Muscle layer of duodenum (tissue), 2 donors: Measurements from ENCODE around the gene PRKX.
"Not testable (repeated sequence)": the region's sequence is repeated elsewhere in the genome, so short reads cannot be mapped to it uniquely, and the experiment has no call there.

ENCODE experiments used
- H3K27ac ChIP-seq: one replicate; pipeline ENCODE4 v1.7.0; 2013; ENCODE audit warnings: mild to moderate bottlenecking, low read length
- H3K27me3 ChIP-seq: one replicate; pipeline ENCODE4 v1.7.0; 2013; ENCODE audit warnings: low read depth, mild to moderate bottlenecking, control low read depth, low read length
- H3K36me3 ChIP-seq, 2 donors: one replicate each; pipeline ENCODE4 v1.7.0; 2013; ENCODE audit warnings: low read length in 2 of 2, control low read depth in 1 of 2, mild to moderate bottlenecking in 1 of 2; ENCODE audit not compliant: insufficient read depth in 2 of 2, control insufficient read depth in 1 of 2
- H3K4me1 ChIP-seq, 2 donors: one replicate each; pipeline ENCODE4 v1.7.0; 2013; ENCODE audit warnings: low read length in 2 of 2, mild to moderate bottlenecking in 2 of 2, control low read depth in 1 of 2, moderate library complexity in 1 of 2; ENCODE audit not compliant: insufficient read depth in 2 of 2, control insufficient read depth in 1 of 2
- H3K4me3 ChIP-seq, 2 donors: one replicate each; pipeline ENCODE4 v1.7.0; 2013; ENCODE audit warnings: low read length in 2 of 2, low read depth in 1 of 2, mild to moderate bottlenecking in 1 of 2
- H3K9me3 ChIP-seq, 2 donors: one replicate each; pipeline ENCODE4 v1.7.0; 2013; ENCODE audit warnings: low read length in 2 of 2, control low read depth in 1 of 2, mild to moderate bottlenecking in 1 of 2; ENCODE audit not compliant: control insufficient read depth in 1 of 2
- donor health status: healthy.

Gene PRKX

GRCh38 chrX:3707673-3708274 is 5.7 kb downstream of the PRKX start:
- not testable (repeated sequence) for H3K9me3 ChIP-seq, H3K27me3 ChIP-seq, H3K4me1 ChIP-seq, H3K4me3 ChIP-seq, H3K27ac ChIP-seq, H3K36me3 ChIP-seq

GRCh38 chrX:3706481-3706880 is 7.0 kb downstream of the PRKX start:
- Histone ChIP-seq H3K9me3 (no peaks in the 10 kb centered on the region), H3K4me3 (no peak overlapping the region), H3K27ac (no peak overlapping the region), H3K27me3 (no peaks in the 10 kb centered on the region), H3K36me3 (no peaks in the 10 kb centered on the region), H3K4me1 (no peaks in the 10 kb centered on the region)

GRCh38 chrX:3703251-3703650 is 10.2 kb downstream of the PRKX start:
- H3K4me3 ChIP-seq, H3K9me3 ChIP-seq, H3K27me3 ChIP-seq, H3K27ac ChIP-seq, H3K36me3 ChIP-seq, H3K4me1 ChIP-seq: not testable (repeated sequence)

- H3K27me3 ChIP-seq, H3K9me3 ChIP-seq, H3K27ac ChIP-seq, H3K4me1 ChIP-seq, H3K4me3 ChIP-seq, H3K36me3 ChIP-seq: not testable (repeated sequence)
Observed at GRCh38 chrX:3702095-3702494, 11.4 kb downstream of the PRKX start.

DNA sequence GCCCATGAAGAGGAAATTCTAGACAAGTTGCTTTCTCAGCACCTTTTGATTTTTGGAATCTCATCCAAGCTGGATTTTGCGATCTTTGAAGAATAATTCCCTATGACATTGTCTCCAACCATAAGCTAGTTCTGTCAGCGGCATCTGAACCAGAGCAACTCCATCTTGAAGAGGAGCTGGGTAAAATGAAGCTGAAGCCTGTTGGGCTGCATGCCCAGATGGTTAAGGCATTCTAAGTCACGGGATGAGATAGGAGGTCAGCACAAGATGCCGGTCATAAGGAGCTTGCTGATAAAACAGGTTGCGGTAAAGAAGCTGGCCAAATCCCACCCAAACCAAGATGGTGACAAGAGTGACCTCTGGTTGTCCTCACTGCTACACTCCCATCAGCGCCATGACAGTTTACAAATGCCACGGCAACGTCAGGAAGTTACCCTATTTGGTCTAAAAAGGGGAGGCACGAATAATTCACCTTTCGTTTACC is 12.0 kb downstream of the PRKX start:
- H3K27ac ChIP-seq, H3K4me3 ChIP-seq, H3K9me3 ChIP-seq, H3K36me3 ChIP-seq, H3K27me3 ChIP-seq, H3K4me1 ChIP-seq: not testable (repeated sequence)

DNA sequence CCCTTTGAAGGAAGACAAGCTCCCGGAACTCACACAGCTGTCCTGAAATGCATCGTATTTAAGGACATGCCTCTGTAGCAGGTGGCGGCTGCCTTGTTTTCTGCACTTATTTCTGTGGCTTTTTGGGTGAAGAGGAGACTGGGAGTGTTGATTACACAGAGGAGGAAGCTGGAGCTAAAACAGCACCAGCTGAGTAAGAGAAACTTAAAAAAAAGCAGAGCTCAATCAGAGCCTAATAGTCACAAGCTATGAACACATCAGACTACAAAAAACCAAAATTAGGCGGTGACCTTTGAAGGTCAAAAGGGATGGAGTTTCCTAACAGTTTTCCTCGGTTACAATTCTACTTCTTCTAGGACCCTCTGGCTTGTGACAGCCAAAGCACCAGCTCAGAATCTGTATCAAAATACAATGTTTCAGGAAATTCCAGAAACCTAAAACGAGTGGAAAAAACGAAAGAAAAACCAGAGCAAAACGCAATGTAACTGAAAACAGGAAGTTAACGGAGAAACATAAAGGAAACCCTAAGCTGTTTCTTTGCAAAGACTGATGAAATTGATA is 13.5 kb downstream of the PRKX start:
- Histone ChIP-seq H3K36me3 (no peaks in the 10 kb centered on the region), H3K27me3 (no peaks in the 10 kb centered on the region), H3K4me3 (peak overlapping the region; percentile 41 to 45), H3K4me1 (no peaks in the 10 kb centered on the region), H3K27ac (peak overlapping the region; percentile 82), H3K9me3 (no peaks in the 10 kb centered on the region)

GRCh38 chrX:3697701-3698279 is 15.7 kb downstream of the PRKX start:
- Histone ChIP-seq H3K9me3 (no peaks in the 10 kb centered on the region), H3K4me1 (no peaks in the 10 kb centered on the region), H3K27me3 (no peaks in the 10 kb centered on the region), H3K4me3 (no peak overlapping the region), H3K36me3 (no peaks in the 10 kb centered on the region), H3K27ac (no peak overlapping the region)

DNA sequence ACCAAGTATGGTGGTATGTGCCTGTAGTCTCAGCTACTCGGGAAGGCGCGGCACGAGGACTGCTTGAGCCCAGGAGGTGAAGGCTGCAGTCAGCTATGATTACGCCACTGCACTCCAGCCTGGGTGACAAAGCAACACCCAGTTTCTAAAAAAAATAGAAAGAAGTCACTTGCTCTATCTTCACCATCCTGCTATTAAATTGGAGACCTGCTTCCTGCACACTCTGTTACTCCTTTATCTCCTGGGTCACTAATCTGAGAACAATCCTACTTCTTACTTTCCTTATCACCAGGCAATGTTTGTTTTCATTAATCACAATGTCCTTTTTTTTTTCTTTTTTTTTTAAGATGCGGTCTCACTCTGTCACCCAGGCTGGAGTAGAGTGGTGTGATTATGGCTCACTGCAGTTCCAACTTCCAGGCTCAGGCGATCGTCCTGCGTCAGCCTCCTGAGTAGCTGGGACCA is 16.2 kb downstream of the PRKX start:
- Histone ChIP-seq H3K4me3 (no peak overlapping the region), H3K27me3 (no peaks in the 10 kb centered on the region), H3K4me1 (no peaks in the 10 kb centered on the region), H3K36me3 (no peaks in the 10 kb centered on the region), H3K27ac (no peak overlapping the region), H3K9me3 (no peaks in the 10 kb centered on the region)

GRCh38 chrX:3695536-3695935 is 17.9 kb downstream of the PRKX start:
- no peaks in the 10 kb centered on the region for H3K27me3 ChIP-seq
- H3K4me3 ChIP-seq, result no peak overlapping the region
- no peak overlapping the region for H3K27ac ChIP-seq
- H3K9me3 ChIP-seq, result no peaks in the 10 kb centered on the region
- H3K36me3 ChIP-seq, result no peaks in the 10 kb centered on the region
- no peaks in the 10 kb centered on the region for H3K4me1 ChIP-seq

DNA sequence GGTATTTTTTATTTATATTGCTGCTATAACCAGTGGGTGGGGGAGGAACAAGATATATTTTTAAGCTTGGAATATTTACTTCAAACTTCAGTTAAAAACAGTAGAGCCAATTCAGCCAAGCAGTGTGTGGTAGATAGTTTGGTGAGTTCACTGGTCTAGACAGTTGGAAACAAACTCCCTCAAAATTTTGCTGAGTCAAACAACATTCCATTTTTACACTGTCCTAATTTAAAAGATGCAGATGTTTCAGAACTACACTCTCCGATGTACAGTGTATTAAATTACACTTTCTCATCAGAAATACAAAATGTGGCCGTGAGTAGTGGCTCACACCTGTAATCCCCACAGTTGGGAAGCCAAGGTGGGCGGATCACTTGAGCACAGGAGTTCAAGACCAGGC is 23.3 kb downstream of the PRKX start:
- no peaks in the 10 kb centered on the region for H3K27me3 ChIP-seq
- H3K4me3 ChIP-seq, result no peak overlapping the region
- H3K27ac ChIP-seq, result no peak overlapping the region
- H3K36me3 ChIP-seq, result no peaks in the 10 kb centered on the region
- H3K9me3 ChIP-seq, result no peaks in the 10 kb centered on the region
- H3K4me1 ChIP-seq, result no peaks in the 10 kb centered on the region

- not testable (repeated sequence) for H3K27me3 ChIP-seq, H3K27ac ChIP-seq, H3K9me3 ChIP-seq, H3K4me1 ChIP-seq, H3K36me3 ChIP-seq, H3K4me3 ChIP-seq
Observed at GRCh38 chrX:3683236-3683635, 30.2 kb downstream of the PRKX start.

DNA sequence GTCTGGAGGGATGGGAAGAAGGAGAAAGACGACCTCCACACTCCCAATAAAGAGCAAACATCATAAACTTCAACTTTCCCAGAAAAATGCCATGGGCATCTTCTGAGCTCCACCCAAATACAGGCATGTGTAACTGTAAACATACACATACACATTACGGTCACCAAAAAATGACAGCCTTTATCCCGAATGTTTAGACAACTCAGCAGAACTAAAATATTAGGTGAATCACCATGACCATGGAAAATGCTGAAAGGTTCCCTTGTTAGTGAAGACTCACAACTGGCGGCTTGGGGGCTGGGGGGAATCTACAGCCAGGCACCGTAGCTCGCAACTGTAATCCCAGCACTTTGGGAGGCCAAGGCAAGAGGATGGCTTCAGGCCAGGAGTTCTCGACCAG is 33.0 kb downstream of the PRKX start:
- H3K4me1 ChIP-seq, result no peaks in the 10 kb centered on the region
- H3K27ac ChIP-seq, result no peak overlapping the region
- no peak overlapping the region for H3K4me3 ChIP-seq
- H3K36me3 ChIP-seq, result no peaks in the 10 kb centered on the region
- no peaks in the 10 kb centered on the region for H3K9me3 ChIP-seq
- H3K27me3 ChIP-seq, result no peaks in the 10 kb centered on the region
